ENCODE results near the gene PTGR2.

- TF ChIP-seq CTCF (conservative IDR thresholded peaks at IDR 0.05) (no peak), EZH2 (IDR thresholded peaks at IDR 0.05; ENCODE audit: low read depth) (no peak)
Observed at GRCh38 chr14:73887318-73887616, 35.6 kb downstream of the PTGR2 start.
